Kidney (tissue), 14 donors: ENCODE results near the gene CDK2. TPM values are rescaled to one million over a fixed set of nuclear protein-coding genes. Genes with fewer than 3 reads are reported as not detected.
"Not testable (repeated sequence)": the region's sequence is repeated elsewhere in the genome, so short reads cannot be mapped to it uniquely, and the experiment has no call there.

Source experiments
- DNase-seq, 5 donors: peaks; one replicate each; pipeline ENCODE4 v3.0.0-alpha.2; 2013 to 2020
- FAIRE-seq: peaks from 2 replicates; lab custom pipeline; 2012; peaks lifted over from hg19 to GRCh38; lab: Jason Lieb, UNC
- H3K27ac ChIP-seq, 2 donors: one replicate each; pipeline ENCODE4 v1.7.0; 2013; ENCODE audit warnings: low read depth in 2 of 2, low read length in 2 of 2, inconsistent platforms in 1 of 2
- H3K27me3 ChIP-seq: one replicate; pipeline ENCODE4 v1.7.1; 2013; ENCODE audit warnings: low read length, inconsistent platforms; ENCODE audit not compliant: control insufficient read depth, insufficient read depth
- H3K36me3 ChIP-seq, 3 donors: one replicate each; pipeline versions ENCODE4 v1.7.0 to v1.7.1; 2013; ENCODE audit warnings: low read length in 3 of 3, control low read depth in 1 of 3, inconsistent platforms in 1 of 3; ENCODE audit not compliant: insufficient read depth in 3 of 3, control insufficient read depth in 2 of 3
- H3K4me1 ChIP-seq, 3 donors: one replicate each; pipeline versions ENCODE4 v1.7.0 to v1.7.1; 2013; ENCODE audit warnings: low read length in 3 of 3, inconsistent platforms in 1 of 3, low read depth in 1 of 3; ENCODE audit not compliant: control insufficient read depth in 2 of 3, insufficient read depth in 2 of 3
- H3K4me3 ChIP-seq, 3 donors: one replicate each; pipeline versions ENCODE4 v1.7.0 to v1.8.1; 2013; ENCODE audit warnings: low read length in 3 of 3, control low read depth in 1 of 3, inconsistent platforms in 1 of 3
- H3K9ac ChIP-seq, 3 donors: one replicate each; pipeline versions ENCODE4 v1.7.0 to v1.7.1; 2013; ENCODE audit warnings: low read length in 3 of 3, control low read depth in 1 of 3, inconsistent platforms in 1 of 3
- H3K9me3 ChIP-seq, 3 donors: one replicate each; pipeline versions ENCODE4 v1.7.0 to v1.7.1; 2013; ENCODE audit warnings: low read length in 3 of 3, control low read depth in 1 of 3, inconsistent platforms in 1 of 3; ENCODE audit not compliant: control insufficient read depth in 2 of 3, insufficient read depth in 1 of 3
- intact Hi-C: fragments of 100-400 bp; cut with DNase I; formaldehyde crosslinking; loops from one replicate; pipeline ENCODE4 v1.11.1; 2022
- polyA plus RNA-seq: library from polyadenylated mRNA; stranded (reverse); fragments of 350-450 nt; fragmentation: Illumina TruSeq; extraction: RNeasy Lipid Tissue Mini Kit (QIAGEN cat#74804); gene quantifications from one replicate; pipeline ENCODE4 v1.2.3, GENCODE V29; 2014; ENCODE audit warnings: low read depth, low replicate concordance; ENCODE audit not compliant: insufficient read depth
- total RNA-seq: library from RNA; stranded (reverse); fragmentation: NEBNext Ultra II Directional; extraction: Animal tissue kit (Norgen Biotek cat#: 25700); gene quantifications from one replicate; pipeline ENCODE4 v1.2.1, GENCODE V29; 2021
- TF ChIP-seq, protein P1 (sequence below): IDR thresholded peaks from 3 replicates; pipeline ENCODE4 v1.5.1; 2012; ENCODE audit warnings: mild to moderate bottlenecking, moderate library complexity, borderline replicate concordance; ENCODE audit not compliant: insufficient read depth; ENCODE audit errors: extremely low read depth
- donor health status: control.
- donor health status: control.
- donor health status: control.
- donor health status: control.
- donor health status: control.
- donor health status: DM: yes; HTN: yes; CAD: no.
- donor health status: Normal renal cell carcinoma (clear cell type).

Gene CDK2
- total and polyA plus RNA-seq, 2 donors from 2014 or later = 7.6 to 23.2 TPM

DNA sequence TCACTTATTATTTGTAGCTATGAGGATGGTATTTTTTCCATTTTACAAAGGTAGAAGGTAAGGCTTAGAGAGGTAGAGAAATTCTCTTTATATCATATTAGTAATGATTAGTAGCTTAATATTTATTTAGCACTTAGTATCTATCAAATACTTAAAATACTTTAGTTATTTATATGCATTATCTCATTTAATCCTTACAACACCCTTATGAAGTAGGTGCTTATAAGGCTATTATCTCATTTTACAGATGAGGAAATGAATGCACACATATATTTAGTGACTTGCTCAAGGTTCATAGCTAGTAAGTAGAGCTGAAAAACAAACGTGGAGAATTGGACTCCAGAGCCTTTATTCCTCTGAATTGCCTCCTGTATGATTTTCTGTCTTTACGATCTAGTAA, 18.2 kb downstream of the CDK2 start:
- Histone ChIP-seq H3K9ac (no peak overlapping the region), H3K27ac (no peak overlapping the region), H3K9me3 (no peaks in the 10 kb centered on the region), H3K4me1 (no peaks in the 10 kb centered on the region), H3K27me3 (no peaks in the 10 kb centered on the region), H3K4me3 (no peak overlapping the region), H3K36me3 (peaks cover 0 to 23% (median 4%) of the 10 kb centered on the region in 3 donors)
- TF ChIP-seq, protein P1, sequence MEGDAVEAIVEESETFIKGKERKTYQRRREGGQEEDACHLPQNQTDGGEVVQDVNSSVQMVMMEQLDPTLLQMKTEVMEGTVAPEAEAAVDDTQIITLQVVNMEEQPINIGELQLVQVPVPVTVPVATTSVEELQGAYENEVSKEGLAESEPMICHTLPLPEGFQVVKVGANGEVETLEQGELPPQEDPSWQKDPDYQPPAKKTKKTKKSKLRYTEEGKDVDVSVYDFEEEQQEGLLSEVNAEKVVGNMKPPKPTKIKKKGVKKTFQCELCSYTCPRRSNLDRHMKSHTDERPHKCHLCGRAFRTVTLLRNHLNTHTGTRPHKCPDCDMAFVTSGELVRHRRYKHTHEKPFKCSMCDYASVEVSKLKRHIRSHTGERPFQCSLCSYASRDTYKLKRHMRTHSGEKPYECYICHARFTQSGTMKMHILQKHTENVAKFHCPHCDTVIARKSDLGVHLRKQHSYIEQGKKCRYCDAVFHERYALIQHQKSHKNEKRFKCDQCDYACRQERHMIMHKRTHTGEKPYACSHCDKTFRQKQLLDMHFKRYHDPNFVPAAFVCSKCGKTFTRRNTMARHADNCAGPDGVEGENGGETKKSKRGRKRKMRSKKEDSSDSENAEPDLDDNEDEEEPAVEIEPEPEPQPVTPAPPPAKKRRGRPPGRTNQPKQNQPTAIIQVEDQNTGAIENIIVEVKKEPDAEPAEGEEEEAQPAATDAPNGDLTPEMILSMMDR = no peak
- FAIRE-seq = no peak
- no peak for DNase-seq
- intact Hi-C loops = no loop called here

DNA sequence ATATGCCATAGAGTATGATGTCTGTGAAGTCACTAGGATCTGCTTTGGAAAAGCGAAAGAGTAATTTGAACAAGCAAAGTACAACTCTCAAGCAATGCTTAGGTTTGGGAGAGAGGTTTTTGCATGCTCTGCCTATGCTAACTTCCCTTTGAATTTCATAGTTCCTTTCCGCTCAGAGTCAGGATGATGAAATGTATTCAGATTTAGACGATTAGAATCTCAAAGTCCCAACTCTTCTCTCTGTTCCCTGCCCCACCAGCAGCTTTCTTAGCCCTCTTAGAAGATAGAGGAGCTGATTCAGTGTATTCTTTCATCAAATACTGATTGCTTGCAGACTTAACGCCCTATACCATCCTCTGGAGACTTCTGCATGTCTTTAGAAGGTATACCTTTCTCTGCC, 18.7 kb downstream of the CDK2 start:
- TF ChIP-seq, protein P1 = no peak
- Histone ChIP-seq H3K4me3 (no peak overlapping the region), H3K36me3 (peaks cover 0 to 28% (median 6%) of the 10 kb centered on the region in 3 donors), H3K9me3 (no peaks in the 10 kb centered on the region), H3K9ac (no peak overlapping the region), H3K27me3 (no peaks in the 10 kb centered on the region), H3K27ac (no peak overlapping the region), H3K4me1 (no peaks in the 10 kb centered on the region)
- FAIRE-seq (no peak), DNase-seq (no peak)
- intact Hi-C loops = no loop called here

DNA sequence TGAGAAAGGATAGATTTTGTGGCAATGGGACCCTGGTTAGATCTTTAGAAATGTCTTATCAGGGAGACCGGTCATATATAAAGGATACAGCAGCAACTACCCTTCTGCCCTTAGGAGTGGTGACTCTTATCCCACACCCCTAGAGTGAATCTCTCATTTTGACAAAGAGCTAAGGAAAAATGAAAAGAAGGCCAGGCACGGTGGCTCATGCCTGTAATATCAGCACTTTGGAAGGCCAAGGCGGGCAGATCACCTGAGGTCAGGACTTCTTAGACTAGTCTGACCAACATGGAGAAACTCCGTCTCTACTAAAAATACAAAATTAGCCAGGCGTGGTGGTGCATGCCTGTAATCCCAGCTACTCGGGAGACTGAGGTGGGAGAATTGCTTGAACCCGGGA, 19.3 kb downstream of the CDK2 start:
- intact Hi-C loops, H3K27ac ChIP-seq, DNase-seq, H3K27me3 ChIP-seq, FAIRE-seq, H3K9ac ChIP-seq, H3K4me1 ChIP-seq, H3K9me3 ChIP-seq, H3K4me3 ChIP-seq: not testable (repeated sequence)
- H3K36me3 ChIP-seq = peaks cover 2 to 34% (median 12%) of the 10 kb centered on the region in 3 donors

DNA sequence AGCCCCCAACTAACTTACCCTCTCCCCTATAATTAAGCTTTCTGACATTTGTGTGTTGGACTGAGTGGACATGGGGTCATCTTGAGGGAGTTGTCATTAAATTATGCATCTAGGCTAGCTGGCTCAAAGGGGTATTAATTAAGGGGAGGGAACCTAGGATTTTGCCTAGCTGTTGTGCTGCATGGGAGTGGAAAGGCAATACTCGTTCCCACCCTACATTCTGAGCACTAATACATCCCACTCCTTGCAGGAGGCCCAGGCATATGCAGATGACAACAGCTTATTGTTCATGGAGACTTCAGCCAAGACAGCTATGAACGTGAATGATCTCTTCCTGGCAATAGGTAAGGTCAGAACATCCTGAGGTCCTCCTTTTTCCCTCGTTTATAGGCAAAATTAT, 24.5 kb downstream of the CDK2 start:
- H3K27ac ChIP-seq = no peak overlapping the region
- intact Hi-C loops = no loop called here
- H3K9me3 ChIP-seq = no peaks in the 10 kb centered on the region
- H3K9ac ChIP-seq = no peak overlapping the region
- TF ChIP-seq, protein P1 = no peak
- no peak overlapping the region for H3K4me3 ChIP-seq
- no peak for DNase-seq
- no peaks in the 10 kb centered on the region for H3K4me1 ChIP-seq
- peaks cover 9 to 45% (median 32%) of the 10 kb centered on the region in 3 donors for H3K36me3 ChIP-seq
- H3K27me3 ChIP-seq = no peaks in the 10 kb centered on the region
- no peak for FAIRE-seq
